GM12892 (cell line): ENCODE data around the gene RALGPS1.

Source experiments
- POLR2A ChIP-seq: IDR thresholded peaks from 2 replicates; pipeline ENCODE4 v1.6.1; 2011; ENCODE audit warnings: low read depth, low read length, control low read depth
- POLR2AphosphoS5 ChIP-seq: IDR thresholded peaks from 2 replicates; pipeline ENCODE4 v1.6.1; 2011; ENCODE audit warnings: low read depth, low read length, control low read depth
- TAF1 ChIP-seq: IDR thresholded peaks from 2 replicates; pipeline ENCODE4 v1.6.1; 2011; ENCODE audit warnings: low read depth, mild to moderate bottlenecking, control low read depth, low read length, borderline replicate concordance

DNA sequence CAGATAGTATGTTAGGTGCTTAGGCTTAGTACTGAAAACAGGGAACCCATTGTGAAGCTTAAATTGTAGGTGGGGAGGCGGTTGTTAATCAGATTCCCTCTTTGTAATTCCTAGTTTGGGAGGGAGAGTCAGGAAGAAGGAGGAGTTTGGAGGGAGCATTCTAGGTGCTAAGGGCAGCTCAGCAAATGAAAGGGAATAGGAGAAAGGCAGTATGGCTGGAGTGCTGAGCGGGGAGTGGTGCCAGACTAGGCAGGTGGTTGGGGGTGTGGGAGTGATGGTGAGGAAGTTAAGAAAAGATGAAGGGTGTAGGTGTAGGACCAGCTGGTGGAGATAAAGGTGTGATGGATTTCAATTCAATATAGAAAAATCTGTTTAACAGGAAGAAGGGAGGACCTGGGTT is 338.9 kb downstream of the RALGPS1 start:
- no peak for TF ChIP-seq POLR2AphosphoS5
- no peak for TF ChIP-seq POLR2A
- no peak for TF ChIP-seq TAF1
